ENCODE measurements around the gene TMEM169.

DNA sequence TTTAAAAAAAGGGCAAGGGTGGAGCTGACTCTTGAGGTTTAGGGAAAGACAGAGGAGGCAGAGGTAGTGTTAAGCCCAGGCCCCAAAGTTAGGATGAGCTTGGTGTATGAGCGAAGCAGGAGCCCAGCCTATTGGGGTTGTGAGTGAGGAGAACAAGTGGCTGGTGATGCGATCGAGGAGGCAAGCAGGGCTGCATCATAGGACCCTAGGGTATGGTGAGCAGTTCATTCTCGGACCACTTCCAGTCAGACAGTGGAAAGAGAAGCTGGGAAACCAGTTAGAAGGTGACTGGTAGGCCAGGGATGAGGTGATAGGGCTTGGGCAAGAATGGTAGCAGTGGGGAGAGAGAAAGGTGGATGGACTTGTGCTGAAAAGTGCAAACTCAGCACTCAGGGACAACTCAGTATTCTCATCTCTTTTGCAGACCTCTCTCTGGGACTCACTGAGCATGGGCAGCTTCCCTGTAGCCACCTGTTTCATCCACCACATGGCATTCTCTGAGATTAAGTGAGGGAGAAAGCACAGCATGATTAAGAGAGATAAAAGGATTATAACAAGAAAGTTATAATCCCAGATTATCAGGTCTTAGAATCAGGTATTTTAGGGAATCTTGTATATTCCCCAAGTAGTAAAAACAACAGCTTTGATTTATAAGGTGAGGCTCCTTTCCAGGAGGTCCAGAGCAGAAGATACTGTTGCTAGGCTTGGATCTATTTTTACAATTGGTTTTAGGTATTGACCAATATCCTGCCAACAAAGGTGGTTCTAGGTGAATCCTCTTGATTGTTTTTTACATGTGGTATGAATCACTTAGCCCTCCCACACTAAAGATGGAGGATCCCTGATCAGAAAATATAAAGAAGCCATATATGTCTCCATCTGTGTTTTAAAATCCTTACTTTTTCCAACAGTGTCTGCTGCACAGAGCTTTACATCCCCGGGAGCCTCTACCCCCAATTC, 65.7 kb downstream of the TMEM169 start:
- TF ChIP-seq, protein P1, sequence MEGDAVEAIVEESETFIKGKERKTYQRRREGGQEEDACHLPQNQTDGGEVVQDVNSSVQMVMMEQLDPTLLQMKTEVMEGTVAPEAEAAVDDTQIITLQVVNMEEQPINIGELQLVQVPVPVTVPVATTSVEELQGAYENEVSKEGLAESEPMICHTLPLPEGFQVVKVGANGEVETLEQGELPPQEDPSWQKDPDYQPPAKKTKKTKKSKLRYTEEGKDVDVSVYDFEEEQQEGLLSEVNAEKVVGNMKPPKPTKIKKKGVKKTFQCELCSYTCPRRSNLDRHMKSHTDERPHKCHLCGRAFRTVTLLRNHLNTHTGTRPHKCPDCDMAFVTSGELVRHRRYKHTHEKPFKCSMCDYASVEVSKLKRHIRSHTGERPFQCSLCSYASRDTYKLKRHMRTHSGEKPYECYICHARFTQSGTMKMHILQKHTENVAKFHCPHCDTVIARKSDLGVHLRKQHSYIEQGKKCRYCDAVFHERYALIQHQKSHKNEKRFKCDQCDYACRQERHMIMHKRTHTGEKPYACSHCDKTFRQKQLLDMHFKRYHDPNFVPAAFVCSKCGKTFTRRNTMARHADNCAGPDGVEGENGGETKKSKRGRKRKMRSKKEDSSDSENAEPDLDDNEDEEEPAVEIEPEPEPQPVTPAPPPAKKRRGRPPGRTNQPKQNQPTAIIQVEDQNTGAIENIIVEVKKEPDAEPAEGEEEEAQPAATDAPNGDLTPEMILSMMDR (IDR thresholded peaks at IDR 0.05), result no peak
- no peak for TF ChIP-seq ZFX (IDR thresholded peaks at IDR 0.05; ENCODE audit: borderline replicate concordance)
